Activated CD4-positive, alpha-beta memory T cell treated with anti-CD3 and anti-CD28 coated beads for 36 hours (primary cell): ENCODE measurements around the gene DDIT3. TPM values are rescaled to one million over a fixed set of nuclear protein-coding genes. Genes with fewer than 3 reads are reported as not detected.
A peak's percentile ranks its signal among the peaks of the same experiment; 100 is the strongest.
"Not testable (repeated sequence)": the region's sequence is repeated elsewhere in the genome, so short reads cannot be mapped to it uniquely, and the experiment has no call there.

Experiments
- CTCF ChIA-PET: fragments of 350-600 bp; sonication (Branson Sonifier 250); formaldehyde crosslinking; loops from one replicate; lab custom pipeline; 2021; ENCODE audit warnings: antibody characterized with exemption, inconsistent platforms; lab: Charles Lee
- POLR2A ChIA-PET: fragments of 350-600 bp; sonication (Branson Sonifier 250); formaldehyde crosslinking; loops from one replicate; lab custom pipeline; 2021; ENCODE audit warnings: antibody characterized with exemption; lab: Charles Lee
- DNase-seq: peaks from one replicate; pipeline ENCODE4 v3.0.0-alpha.2; 2020
- H3K27ac Mint-ChIP-seq: one replicate; pipeline ENCODE4 v1.8.0; 2021; ENCODE audit warnings: mixed read lengths
- H3K27me3 Mint-ChIP-seq: one replicate; pipeline ENCODE4 v1.8.0; 2021; ENCODE audit warnings: mixed read lengths
- H3K36me3 Mint-ChIP-seq: one replicate; pipeline ENCODE4 v1.8.0; 2021; ENCODE audit warnings: mixed read lengths
- H3K4me1 Mint-ChIP-seq: one replicate; pipeline ENCODE4 v1.8.0; 2021; ENCODE audit warnings: low read depth, mixed read lengths
- H3K4me3 Mint-ChIP-seq: one replicate; pipeline ENCODE4 v1.8.0; 2021; ENCODE audit warnings: mild to moderate bottlenecking, mixed read lengths
- H3K9me3 Mint-ChIP-seq: one replicate; pipeline ENCODE4 v1.8.0; 2021; ENCODE audit warnings: mixed read lengths
- intact Hi-C: fragments of 100-400 bp; cut with micrococcal nuclease; formaldehyde crosslinking; loops from one replicate; pipeline ENCODE4 v1.15.1; 2023
- total RNA-seq, 2 experiments: library from RNA; stranded (reverse); gene quantifications; one replicate each; pipeline ENCODE4 v1.2.3, GENCODE V29; 2021

The DDIT3 gene
- total RNA-seq, 2 experiments from 2014 or later, result 24.1 to 25.2 TPM

GRCh38 chr12:57516617-57517153 is 3.6 kb downstream of the DDIT3 start:
- H3K27me3 Mint-ChIP-seq, result no peaks in the 10 kb centered on the region
- POLR2A ChIA-PET, result interaction anchor here (0.5 to 1.7 kb wide), 4 partner anchors 11 to 36 kb away, joined by 3 to 10 read pairs (median 4); no protein-coding TSS in a partner anchor
- no peak overlapping the region for H3K4me3 Mint-ChIP-seq
- H3K27ac Mint-ChIP-seq, result peak overlapping the region; percentile 70
- H3K9me3 Mint-ChIP-seq, result no peaks in the 10 kb centered on the region
- no peak for DNase-seq
- CTCF ChIA-PET, result interaction anchor here (1.1 kb wide), 1 partner anchor 58 kb away, joined by 4 read pairs; no protein-coding TSS in a partner anchor
- peaks cover 77% of the 10 kb centered on the region for H3K36me3 Mint-ChIP-seq
- H3K4me1 Mint-ChIP-seq, result peaks cover 36% of the 10 kb centered on the region
- intact Hi-C loops, result no loop called here

GRCh38 chr12:57515934-57516541 is 4.3 kb downstream of the DDIT3 start:
- ChIA-PET CTCF (interaction anchor here (1.1 to 1.2 kb wide), 3 partner anchors 39 to 61 kb away, joined by 4 read pairs; partner anchors contain the start of gene INHBE), POLR2A (interaction anchor here (1.1 to 1.7 kb wide), 3 partner anchors 15 to 36 kb away, joined by 3 to 10 read pairs (median 4); no protein-coding TSS in a partner anchor)
- H3K36me3 Mint-ChIP-seq, result peaks cover 79% of the 10 kb centered on the region
- intact Hi-C loops, result no loop called here
- DNase-seq, result no peak
- peaks cover 29% of the 10 kb centered on the region for H3K4me1 Mint-ChIP-seq
- H3K9me3 Mint-ChIP-seq, result no peaks in the 10 kb centered on the region
- H3K27ac Mint-ChIP-seq, result peak overlapping the region; percentile 23
- H3K27me3 Mint-ChIP-seq, result no peaks in the 10 kb centered on the region
- H3K4me3 Mint-ChIP-seq, result no peak overlapping the region

GRCh38 chr12:57515408-57515933 is 4.8 kb downstream of the DDIT3 start:
- Mint-ChIP-seq H3K4me1 (peaks cover 26% of the 10 kb centered on the region), H3K27me3 (no peaks in the 10 kb centered on the region), H3K36me3 (peaks cover 81% of the 10 kb centered on the region), H3K27ac (peak overlapping the region; percentile 23), H3K4me3 (no peak overlapping the region), H3K9me3 (no peaks in the 10 kb centered on the region)
- DNase-seq, result no peak
- POLR2A ChIA-PET, result interaction anchor here (0.5 to 0.6 kb wide), 2 partner anchors 16 kb away, joined by 3 to 4 read pairs; no protein-coding TSS in a partner anchor
- CTCF ChIA-PET, result interaction anchor here (1.1 to 1.2 kb wide), 2 partner anchors 39 to 61 kb away, joined by 4 read pairs; partner anchors contain the start of gene INHBE
- intact Hi-C loops, result no loop called here

- Mint-ChIP-seq H3K4me3 (no peak overlapping the region), H3K27me3 (no peaks in the 10 kb centered on the region), H3K27ac (peak overlapping the region; percentile 23), H3K4me1 (peaks cover 26% of the 10 kb centered on the region), H3K36me3 (peaks cover 77% of the 10 kb centered on the region), H3K9me3 (no peaks in the 10 kb centered on the region)
- intact Hi-C loops, result no loop called here
- ChIA-PET POLR2A (interaction anchor here (0.5 to 1.7 kb wide), 3 partner anchors 13 to 17 kb away, joined by 3 to 4 read pairs (median 4); no protein-coding TSS in a partner anchor), CTCF (interaction anchor here (1.1 to 1.2 kb wide), 2 partner anchors 38 to 60 kb away, joined by 4 read pairs; partner anchors contain the start of gene INHBE)
- no peak for DNase-seq
Measured at GRCh38 chr12:57514720-57515407, 5.5 kb downstream of the DDIT3 start.

GRCh38 chr12:57514246-57514645 is 6.1 kb downstream of the DDIT3 start:
- H3K4me3 Mint-ChIP-seq, result not testable (repeated sequence)
- POLR2A ChIA-PET, result interaction anchor here (1.7 kb wide), 1 partner anchor 12 kb away, joined by 4 read pairs; no protein-coding TSS in a partner anchor
- H3K36me3 Mint-ChIP-seq, result peaks cover 78% of the 10 kb centered on the region

GRCh38 chr12:57513677-57514076 is 6.6 kb downstream of the DDIT3 start:
- CTCF ChIA-PET, H3K27ac Mint-ChIP-seq, intact Hi-C loops, H3K27me3 Mint-ChIP-seq, H3K9me3 Mint-ChIP-seq, H3K4me3 Mint-ChIP-seq, DNase-seq: not testable (repeated sequence)
- Mint-ChIP-seq H3K4me1 (peaks cover 18% of the 10 kb centered on the region), H3K36me3 (peaks cover 75% of the 10 kb centered on the region)
- POLR2A ChIA-PET, result interaction anchor here (0.9 to 1.7 kb wide), 2 partner anchors 12 to 23 kb away, joined by 4 read pairs; no protein-coding TSS in a partner anchor

More at GRCh38 chr12:57514246-57514645, 6.1 kb downstream of the DDIT3 start:
- peaks cover 24% of the 10 kb centered on the region for H3K4me1 Mint-ChIP-seq
- CTCF ChIA-PET, H3K27me3 Mint-ChIP-seq, H3K27ac Mint-ChIP-seq, DNase-seq, intact Hi-C loops, H3K9me3 Mint-ChIP-seq: not testable (repeated sequence)

- H3K9me3 Mint-ChIP-seq, result no peaks in the 10 kb centered on the region
- intact Hi-C loops, result no loop called here
- H3K27ac Mint-ChIP-seq, result no peak overlapping the region
- H3K4me3 Mint-ChIP-seq, result no peak overlapping the region
- peaks cover 14% of the 10 kb centered on the region for H3K4me1 Mint-ChIP-seq
- H3K27me3 Mint-ChIP-seq, result no peaks in the 10 kb centered on the region
- POLR2A ChIA-PET, result interaction anchor here (0.9 to 1.7 kb wide), 2 partner anchors 11 to 22 kb away, joined by 4 read pairs; no protein-coding TSS in a partner anchor
- peaks cover 71% of the 10 kb centered on the region for H3K36me3 Mint-ChIP-seq
- CTCF ChIA-PET, result no interaction called here
- no peak for DNase-seq
Measured at GRCh38 chr12:57513266-57513665, 7.0 kb downstream of the DDIT3 start.

GRCh38 chr12:57512665-57513064 is 7.6 kb downstream of the DDIT3 start:
- Mint-ChIP-seq H3K4me1 (peaks cover 8% of the 10 kb centered on the region), H3K9me3 (no peaks in the 10 kb centered on the region), H3K4me3 (no peak overlapping the region), H3K27me3 (no peaks in the 10 kb centered on the region), H3K36me3 (peaks cover 68% of the 10 kb centered on the region), H3K27ac (peak overlapping the region; percentile 46)
- ChIA-PET POLR2A (no interaction called here), CTCF (no interaction called here)
- no peak for DNase-seq
- intact Hi-C loops, result no loop called here

GRCh38 chr12:57511588-57512325 is 8.6 kb downstream of the DDIT3 start:
- intact Hi-C loops, result no loop called here
- Mint-ChIP-seq H3K27ac (peak overlapping the region; percentile 42), H3K27me3 (no peaks in the 10 kb centered on the region), H3K36me3 (peaks cover 60% of the 10 kb centered on the region), H3K4me1 (peaks cover 2% of the 10 kb centered on the region), H3K9me3 (no peaks in the 10 kb centered on the region), H3K4me3 (no peak overlapping the region)
- ChIA-PET POLR2A (no interaction called here), CTCF (no interaction called here)
- DNase-seq, result no peak

- Mint-ChIP-seq H3K27me3 (no peaks in the 10 kb centered on the region), H3K4me3 (no peak overlapping the region), H3K27ac (no peak overlapping the region), H3K4me1 (peaks cover 2% of the 10 kb centered on the region), H3K36me3 (peaks cover 56% of the 10 kb centered on the region), H3K9me3 (no peaks in the 10 kb centered on the region)
- intact Hi-C loops, result no loop called here
- DNase-seq, result no peak
- ChIA-PET POLR2A (no interaction called here), CTCF (no interaction called here)
Measured at GRCh38 chr12:57511161-57511560, 9.2 kb downstream of the DDIT3 start.

GRCh38 chr12:57507796-57508195 is 12.5 kb downstream of the DDIT3 start:
- H3K4me3 Mint-ChIP-seq, CTCF ChIA-PET, POLR2A ChIA-PET, intact Hi-C loops, H3K27ac Mint-ChIP-seq, H3K9me3 Mint-ChIP-seq, H3K27me3 Mint-ChIP-seq, DNase-seq, H3K4me1 Mint-ChIP-seq: not testable (repeated sequence)
- H3K36me3 Mint-ChIP-seq, result peaks cover 48% of the 10 kb centered on the region
